SK-N-SH (cell line): ENCODE results near the gene MRM2.

Experiments used
- CTCF ChIP-seq: fragments of 200-600 bp; sonication (generic); IDR thresholded peaks from 2 replicates; pipeline ENCODE4 v1.6.1; 2017; ENCODE audit warnings: antibody characterized with exemption, mild to moderate bottlenecking, moderate library complexity
- MEF2A ChIP-seq: IDR thresholded peaks from 2 replicates; pipeline ENCODE4 v1.4.0; 2012; ENCODE audit warnings: low read depth, borderline replicate concordance
- MXI1 ChIP-seq: IDR thresholded peaks from 2 replicates; pipeline ENCODE4 v1.6.1; 2012; ENCODE audit warnings: mild to moderate bottlenecking, low read depth, low read length, improper control_type of control experiment
- RAD21 ChIP-seq: IDR thresholded peaks from 2 replicates; pipeline ENCODE4 v1.6.1; 2012; ENCODE audit warnings: mild to moderate bottlenecking, low read length
- TAF1 ChIP-seq: IDR thresholded peaks from 2 replicates; pipeline ENCODE4 v1.6.1; 2012; ENCODE audit warnings: low read depth, mild to moderate bottlenecking, low read length, moderate library complexity, borderline replicate concordance
- YY1 ChIP-seq: IDR thresholded peaks from 2 replicates; pipeline ENCODE4 v1.4.0; 2012; ENCODE audit warnings: low read depth, mild to moderate bottlenecking

GRCh38 chr7:2274666-2275065 is 32.7 kb upstream of the MRM2 start:
- TF ChIP-seq RAD21 (no peak), YY1 (no peak), MEF2A (no peak), CTCF (no peak), TAF1 (no peak), MXI1 (no peak)
